Neural cell (in vitro differentiated cells): ENCODE data around the gene SFXN1. TPM values are rescaled to one million over a fixed set of nuclear protein-coding genes. Genes with fewer than 3 reads are reported as not detected.

ENCODE experiments used
- H2AFZ ChIP-seq: fragments of 200-600, 300-800 bp; sonication (generic), shearing (Covaris generic); 2 replicates; pipeline ENCODE4 v1.6.0; 2014; ENCODE audit warnings: low read depth, mild to moderate bottlenecking, antibody characterized with exemption, low read length, moderate library complexity
- H3F3A ChIP-seq: fragments of 200-600 bp; shearing (Covaris generic); 2 replicates; pipeline ENCODE4 v1.6.1; 2016; ENCODE audit warnings: mild to moderate bottlenecking, moderate library complexity, mixed read lengths, antibody characterized with exemption, low read length; ENCODE audit not compliant: insufficient read depth, poor library complexity, severe bottlenecking
- H3K27ac ChIP-seq: fragments of 200-600, 300-800 bp; sonication (generic), shearing (Covaris generic); 2 replicates; pipeline ENCODE4 v1.5.1; 2014; ENCODE audit warnings: mild to moderate bottlenecking, low read length, moderate library complexity
- H3K27me3 ChIP-seq: fragments of 300-800, 200-600 bp; sonication (generic), shearing (Covaris generic); 2 replicates; pipeline ENCODE4 v1.6.0; 2014; ENCODE audit warnings: mild to moderate bottlenecking, low read depth, low read length, moderate library complexity; ENCODE audit not compliant: insufficient read depth
- H3K36me3 ChIP-seq: fragments of 300-800, 200-600 bp; sonication (generic), shearing (Covaris generic); 2 replicates; pipeline ENCODE4 v1.5.1; 2014; ENCODE audit warnings: mild to moderate bottlenecking, antibody characterized with exemption, low read length, moderate library complexity; ENCODE audit not compliant: insufficient read depth
- H3K4me2 ChIP-seq: fragments of 300-800, 200-600 bp; sonication (generic), shearing (Covaris generic); 2 replicates; pipeline ENCODE4 v1.6.0; 2014; ENCODE audit warnings: mild to moderate bottlenecking, low read length
- H3K4me3 ChIP-seq: fragments of 300-800, 200-600 bp; sonication (generic), shearing (Covaris generic); 2 replicates; pipeline ENCODE4 v1.5.1; 2014; ENCODE audit warnings: mild to moderate bottlenecking, low read length, moderate library complexity
- H3K79me2 ChIP-seq: fragments of 200-600 bp; shearing (Covaris generic); replicated peaks from 2 replicates; pipeline ENCODE4 v1.6.0; 2014; ENCODE audit warnings: mild to moderate bottlenecking, low read length, moderate library complexity; ENCODE audit not compliant: insufficient read depth
- H3K9ac ChIP-seq: fragments of 300-800, 200-600 bp; sonication (generic), shearing (Covaris generic); 2 replicates; pipeline ENCODE4 v1.6.1; 2016; ENCODE audit warnings: mild to moderate bottlenecking, low read length, mixed read lengths
- H3K9me2 ChIP-seq: fragments of 200-600 bp; shearing (Covaris generic); 2 replicates; pipeline ENCODE4 v1.6.1; 2016; ENCODE audit warnings: mild to moderate bottlenecking, low read length, mixed read lengths; ENCODE audit not compliant: insufficient read depth
- H3K9me3 ChIP-seq: fragments of 200-600, 300-800 bp; sonication (generic), shearing (Covaris generic); 2 replicates; pipeline ENCODE4 v1.6.1; 2016; ENCODE audit warnings: mild to moderate bottlenecking, mixed run types, low read length, moderate library complexity, mixed read lengths
- H4K20me1 ChIP-seq: fragments of 200-600 bp; shearing (Covaris generic); 2 replicates; pipeline ENCODE4 v1.6.1; 2016; ENCODE audit warnings: mild to moderate bottlenecking, mixed run types; ENCODE audit not compliant: insufficient read depth
- EP300 ChIP-seq: fragments of 450-650 bp; conservative IDR thresholded peaks from 2 replicates; pipeline ENCODE4 v1.6.1; 2014; ENCODE audit warnings: antibody characterized with exemption, mild to moderate bottlenecking, moderate library complexity; ENCODE audit not compliant: poor library complexity, severe bottlenecking
- EZH2 ChIP-seq: fragments of 200-600, 300-800 bp; shearing (Covaris generic), sonication (generic); IDR thresholded peaks from 2 replicates; pipeline ENCODE4 v1.6.1; 2014; ENCODE audit warnings: antibody characterized with exemption, low read length, borderline replicate concordance, mild to moderate bottlenecking; ENCODE audit not compliant: insufficient read depth, poor library complexity, severe bottlenecking
- MXI1 ChIP-seq: fragments of 450-650 bp; conservative IDR thresholded peaks from 2 replicates; pipeline ENCODE4 v1.6.1; 2014; ENCODE audit warnings: antibody characterized with exemption, mild to moderate bottlenecking; ENCODE audit not compliant: poor library complexity, severe bottlenecking
- POLR2AphosphoS5 ChIP-seq: IDR thresholded peaks from 2 replicates; pipeline ENCODE4 v1.6.1; 2012
- RAD21 ChIP-seq: fragments of 450-650 bp; conservative IDR thresholded peaks from 2 replicates; pipeline ENCODE4 v1.6.1; 2014; ENCODE audit warnings: antibody characterized with exemption, mild to moderate bottlenecking, moderate library complexity
- REST ChIP-seq: IDR thresholded peaks from 2 replicates; pipeline ENCODE4 v1.6.1; 2012; ENCODE audit warnings: borderline replicate concordance
- SMC3 ChIP-seq: fragments of 450-650 bp; conservative IDR thresholded peaks from 2 replicates; pipeline ENCODE4 v1.6.1; 2014; ENCODE audit warnings: antibody characterized with exemption, mild to moderate bottlenecking, moderate library complexity; ENCODE audit not compliant: poor library complexity
- TAF1 ChIP-seq: IDR thresholded peaks from 2 replicates; pipeline ENCODE4 v1.6.1; 2012; ENCODE audit warnings: low read depth
- polyA plus RNA-seq: library from polyadenylated mRNA; depleted of rRNA; stranded (reverse); fragments of >200 nt; gene quantifications from 2 replicates; pipeline ENCODE4 v1.2.3, GENCODE V29; 2014
- TF ChIP-seq, protein P1 (sequence below): fragments of 450-650 bp; IDR thresholded peaks from 2 replicates; pipeline ENCODE4 v1.5.1; 2014; ENCODE audit warnings: antibody characterized with exemption, mild to moderate bottlenecking, moderate library complexity; ENCODE audit not compliant: poor library complexity, severe bottlenecking

SFXN1 gene
- polyA plus RNA-seq, 1 donor from 2014 or later: 109 TPM

DNA sequence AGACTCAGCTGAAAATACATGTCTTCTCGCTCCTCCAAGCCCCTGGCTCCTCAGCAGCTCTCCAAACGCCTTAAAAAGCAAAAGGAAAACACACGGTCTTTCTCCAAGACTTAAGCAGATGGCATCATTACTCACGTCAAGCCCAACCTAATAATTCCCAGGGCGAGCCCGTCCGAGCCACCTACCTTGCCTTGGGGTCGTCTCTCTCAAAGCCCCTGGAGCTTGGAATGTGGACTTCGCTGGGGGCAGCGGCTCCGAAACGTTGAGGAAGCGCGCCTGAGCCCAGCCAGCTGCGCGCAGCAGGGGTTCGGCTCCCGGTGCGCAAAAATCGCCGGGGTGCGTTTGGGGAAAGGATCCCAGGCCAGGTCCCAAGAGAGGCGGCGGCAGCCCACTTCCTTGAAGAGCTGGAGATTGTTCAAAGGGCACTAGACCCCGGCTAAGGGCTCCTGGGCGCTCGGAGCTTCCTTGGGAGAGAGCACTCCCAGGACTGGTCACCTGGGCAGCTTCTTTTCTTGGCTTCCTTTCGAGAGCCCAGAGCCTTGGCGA lies 34.8 kb upstream of the SFXN1 start:
- Histone ChIP-seq H3K4me2 (no peak overlapping the region), H3F3A (no peaks in the 10 kb centered on the region), H3K9me3 (no peaks in the 10 kb centered on the region), H3K9ac (peak overlapping the region; percentile 42), H3K9me2 (no peaks in the 10 kb centered on the region), H3K36me3 (no peaks in the 10 kb centered on the region), H3K27ac (no peak overlapping the region), H3K27me3 (peaks cover 50% of the 10 kb centered on the region), H4K20me1 (no peaks in the 10 kb centered on the region), H3K4me3 (peak overlapping the region; percentile 70), H2AFZ (no peak overlapping the region), H3K79me2 (no peaks in the 10 kb centered on the region)
- no peak for TF ChIP-seq EP300
- no peak for TF ChIP-seq MXI1
- TF ChIP-seq, protein P1, sequence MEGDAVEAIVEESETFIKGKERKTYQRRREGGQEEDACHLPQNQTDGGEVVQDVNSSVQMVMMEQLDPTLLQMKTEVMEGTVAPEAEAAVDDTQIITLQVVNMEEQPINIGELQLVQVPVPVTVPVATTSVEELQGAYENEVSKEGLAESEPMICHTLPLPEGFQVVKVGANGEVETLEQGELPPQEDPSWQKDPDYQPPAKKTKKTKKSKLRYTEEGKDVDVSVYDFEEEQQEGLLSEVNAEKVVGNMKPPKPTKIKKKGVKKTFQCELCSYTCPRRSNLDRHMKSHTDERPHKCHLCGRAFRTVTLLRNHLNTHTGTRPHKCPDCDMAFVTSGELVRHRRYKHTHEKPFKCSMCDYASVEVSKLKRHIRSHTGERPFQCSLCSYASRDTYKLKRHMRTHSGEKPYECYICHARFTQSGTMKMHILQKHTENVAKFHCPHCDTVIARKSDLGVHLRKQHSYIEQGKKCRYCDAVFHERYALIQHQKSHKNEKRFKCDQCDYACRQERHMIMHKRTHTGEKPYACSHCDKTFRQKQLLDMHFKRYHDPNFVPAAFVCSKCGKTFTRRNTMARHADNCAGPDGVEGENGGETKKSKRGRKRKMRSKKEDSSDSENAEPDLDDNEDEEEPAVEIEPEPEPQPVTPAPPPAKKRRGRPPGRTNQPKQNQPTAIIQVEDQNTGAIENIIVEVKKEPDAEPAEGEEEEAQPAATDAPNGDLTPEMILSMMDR: no peak
- TF ChIP-seq TAF1: no peak
- no peak for TF ChIP-seq EZH2
- no peak for TF ChIP-seq REST
- TF ChIP-seq POLR2AphosphoS5: no peak
- no peak for TF ChIP-seq RAD21
- TF ChIP-seq SMC3: no peak

DNA sequence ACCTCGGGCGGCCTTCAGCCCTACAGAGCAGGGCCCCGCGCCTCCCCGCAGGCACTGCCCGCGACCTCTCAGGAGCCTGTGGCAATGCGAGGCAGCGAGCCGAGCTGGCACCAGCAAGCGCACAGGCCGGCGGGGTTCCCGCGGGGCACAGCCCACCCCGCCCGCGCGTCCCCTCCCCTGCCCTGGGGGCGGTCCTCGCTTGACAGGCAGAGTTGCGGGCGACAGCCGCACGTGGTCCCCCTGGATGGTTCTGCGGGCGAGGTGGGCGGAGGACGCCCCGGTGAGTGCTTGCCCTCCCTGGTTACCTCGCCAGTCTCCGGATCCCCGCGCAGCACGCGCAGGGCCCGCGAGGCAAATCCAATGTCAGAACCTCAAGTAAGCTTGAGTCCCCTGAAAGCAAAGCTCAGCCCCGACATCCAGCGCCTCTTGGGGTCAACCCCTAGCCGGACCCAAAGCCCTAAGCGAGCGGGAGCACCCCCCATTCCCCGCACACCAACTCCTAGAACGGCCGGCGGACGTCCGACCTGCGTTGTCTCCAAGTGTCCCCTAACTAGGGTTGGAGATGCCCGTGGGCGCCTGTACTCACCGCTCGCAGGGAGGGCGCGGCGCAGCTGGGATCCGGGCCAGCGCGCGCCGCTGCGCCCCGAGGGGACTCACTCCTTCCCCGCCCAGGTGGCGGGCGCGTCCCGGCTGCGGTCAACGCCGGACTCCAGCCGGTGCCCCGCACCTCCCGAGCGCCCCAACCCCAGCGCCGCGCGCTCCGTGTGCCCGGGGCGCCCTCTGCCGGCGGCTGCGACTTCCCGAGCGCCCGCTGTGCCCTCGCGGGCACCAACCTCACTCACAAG lies 34.1 kb upstream of the SFXN1 start, which contains the start of gene DRD1:
TSS of gene DRD1 (minus strand) at position 123 of the 845 bp plus-strand sequence. CDS start 1,083 bp downstream, outside the sequence.
- Histone ChIP-seq H3F3A (no peaks in the 10 kb centered on the region), H3K9ac (peak within 1 kb of the TSS; percentile 42), H3K9me3 (no peaks in the 10 kb centered on the region), H3K4me3 (peak within 1 kb of the TSS; percentile 70), H2AFZ (no peak within 1 kb of the TSS), H4K20me1 (no peaks in the 10 kb centered on the region), H3K9me2 (no peaks in the 10 kb centered on the region), H3K27ac (no peak within 1 kb of the TSS), H3K4me2 (peak within 1 kb of the TSS; percentile 53), H3K27me3 (peaks cover 50% of the 10 kb centered on the region), H3K79me2 (no peaks in the 10 kb centered on the region), H3K36me3 (no peaks in the 10 kb centered on the region)
- TF ChIP-seq MXI1 (peak; percentile 32), TAF1 (no peak), SMC3 (peak; percentile 98), RAD21 (peak; percentile 93), POLR2AphosphoS5 (no peak), EP300 (peak; percentile 32)
- TF ChIP-seq, protein P1: peak; percentile 95
